GM12878 (cell line): ENCODE measurements around the gene ARL14EPL. TPM values are rescaled to one million over a fixed set of nuclear protein-coding genes. Genes with fewer than 3 reads are reported as not detected.

Experiments used
- ATAC-seq: fragments of 200-7000 bp; cut with Tn5 transposase; 3 replicates; pipeline ENCODE4 v1.9.1; 2020; ENCODE audit warnings: mild to moderate bottlenecking, moderate library complexity
- BruUV-seq: library from RNA; stranded (reverse); fragments of 400-500 nt; replicated peaks from 2 replicates; lab custom pipeline; 2021; lab: Mats Ljungman, UMichigan
- CTCF ChIA-PET: fragments of 300-600 bp; sonication (Branson Sonifier 250); formaldehyde crosslinking; extraction: SDS; loops from one replicate; lab custom pipeline; 2021; ENCODE audit warnings: inconsistent platforms; lab: Yijun Ruan, JAX
- POLR2A ChIA-PET: fragments of 350-600 bp; formaldehyde crosslinking; extraction: SDS; loops from one replicate; lab custom pipeline; 2021; ENCODE audit warnings: inconsistent platforms; lab: Charles Lee
- RAD21 ChIA-PET: fragments of 300-600 bp; sonication (Branson Sonifier 250); formaldehyde crosslinking; loops from one replicate; lab custom pipeline; 2023; ENCODE audit warnings: antibody characterized with exemption; ENCODE audit not compliant: unreplicated experiment; lab: Charles Lee
- SMC1A ChIA-PET: fragments of 300-600 bp; sonication (Branson Sonifier 250); formaldehyde crosslinking; loops from one replicate; lab custom pipeline; 2023; ENCODE audit not compliant: unreplicated experiment, uncharacterized antibody; lab: Charles Lee
- DNase-seq: peaks from one replicate; pipeline ENCODE4 v3.0.0-alpha.2; 2011; ENCODE audit warnings: low read depth, low spot score
- FAIRE-seq: peaks from 3 replicates; lab custom pipeline; 2011; peaks lifted over from hg19 to GRCh38; lab: Jason Lieb, UNC
- H2AFZ ChIP-seq: 2 replicates; pipeline ENCODE4 v1.6.0; 2011; ENCODE audit warnings: low read depth, low read length, control low read depth; ENCODE audit not compliant: control insufficient read depth
- H3K27ac ChIP-seq: 2 replicates; pipeline ENCODE4 v1.5.1; 2011; ENCODE audit warnings: control low read depth; ENCODE audit not compliant: control insufficient read depth, insufficient read depth
- H3K27me3 ChIP-seq, 2 experiments: replicated peaks in 1 of 2; 2 replicates each; pipeline versions ENCODE4 v1.6.0 to v1.6.1; 2011; ENCODE audit warnings: low read length in 1 of 2; ENCODE audit not compliant: control insufficient read depth in 2 of 2, insufficient read depth in 2 of 2
- H3K36me3 ChIP-seq, 2 experiments: 2 replicates each; pipeline ENCODE4 v1.5.1; 2011; ENCODE audit warnings: low read length in 1 of 2; ENCODE audit not compliant: control insufficient read depth in 2 of 2, insufficient read depth in 2 of 2
- H3K4me1 ChIP-seq: 2 replicates; pipeline ENCODE4 v1.6.1; 2011; ENCODE audit warnings: mild to moderate bottlenecking, low read length, moderate library complexity, mixed read lengths; ENCODE audit not compliant: control insufficient read depth, insufficient read depth
- H3K4me2 ChIP-seq: 2 replicates; pipeline ENCODE4 v1.6.0; 2011; ENCODE audit warnings: control low read depth; ENCODE audit not compliant: control insufficient read depth, insufficient read depth
- H3K4me3 ChIP-seq: fragments of 200-600 bp; sonication (generic); 2 replicates; pipeline ENCODE4 v1.5.1; 2016
- H3K79me2 ChIP-seq: 2 replicates; pipeline ENCODE4 v1.6.0; 2011; ENCODE audit warnings: low read length; ENCODE audit not compliant: control insufficient read depth, insufficient read depth
- H3K9ac ChIP-seq: 2 replicates; pipeline ENCODE4 v1.8.0; 2011; ENCODE audit warnings: low read length, control low read depth, mixed read lengths; ENCODE audit not compliant: control insufficient read depth, insufficient read depth
- H3K9me3 ChIP-seq: replicated peaks from 3 replicates; pipeline ENCODE4 v1.5.1; 2011; ENCODE audit warnings: mild to moderate bottlenecking, low read length; ENCODE audit not compliant: control insufficient read depth, insufficient read depth
- H4K20me1 ChIP-seq: 2 replicates; pipeline ENCODE4 v1.6.0; 2011; ENCODE audit not compliant: control insufficient read depth, insufficient read depth
- CUX1 ChIP-seq: IDR thresholded peaks from 2 replicates; pipeline ENCODE4 v1.6.1; 2012; ENCODE audit warnings: improper control_type of control experiment, low read depth, low read length; ENCODE audit not compliant: insufficient replicate concordance
- E2F4 ChIP-seq: IDR thresholded peaks from 2 replicates; pipeline ENCODE4 v1.6.1; 2012; ENCODE audit warnings: low read depth, low read length, improper control_type of control experiment
- FOXM1 ChIP-seq: IDR thresholded peaks from 2 replicates; pipeline ENCODE4 v1.6.1; 2012; ENCODE audit warnings: low read depth, mild to moderate bottlenecking, inconsistent platforms, low read length, moderate library complexity
- GABPA ChIP-seq: IDR thresholded peaks from 2 replicates; pipeline ENCODE4 v1.6.1; 2014; ENCODE audit warnings: antibody characterized with exemption, low read depth, mild to moderate bottlenecking, inconsistent platforms
- HCFC1 ChIP-seq: fragments of 150-350 bp; IDR thresholded peaks from 2 replicates; pipeline ENCODE4 v1.6.1; 2014; ENCODE audit warnings: low read length
- RAD51 ChIP-seq: fragments of 450-650 bp; IDR thresholded peaks from 2 replicates; pipeline ENCODE4 v1.6.1; 2016; ENCODE audit warnings: moderate library complexity, mild to moderate bottlenecking, inconsistent platforms
- USF2 ChIP-seq: IDR thresholded peaks from 2 replicates; pipeline ENCODE4 v1.6.1; 2011; ENCODE audit warnings: low read depth, low read length, improper control_type of control experiment, borderline replicate concordance
- WGBS: methylation state at CpG from one replicate; pipeline ENCODE4 v1.1.6; 2016; ENCODE audit warnings: low lambda C conversion rate; ENCODE audit not compliant: insufficient replicate concordance, insufficient coverage; ENCODE audit errors: missing lambda C conversion rate; 5-methylcytosine and 5-hydroxymethylcytosine counted together
- in situ Hi-C: fragments of 300-500 bp; cut with MboI; formaldehyde crosslinking; loops from 9 replicates; pipeline ENCODE4 v1.14.3; 2018; ENCODE audit warnings: mixed read lengths
- intact Hi-C: fragments of 100-400 bp; cut with micrococcal nuclease; formaldehyde crosslinking; loops from one replicate; pipeline ENCODE4 v1.14.2; 2022; ENCODE audit not compliant: unreplicated experiment
- polyA plus RNA-seq, 11 experiments: library from polyadenylated mRNA; depleted of rRNA in 4 of 11; unstranded in 6 of 11; stranded (reverse) in 5 of 11; fragments of >200 nt; fragmentation: Nextera tagmentation in 4 of 11; fragmentation: Illumina TruSeq in 1 of 11; extraction: Ambion mirVana in 4 of 11; extraction: Trizol in 1 of 11; gene quantifications; 1 replicate in 1 of 11; 2 replicates in 10 of 11; pipeline versions ENCODE4 v1.2.1 to v1.2.3, GENCODE V29; 2011 to 2016; ENCODE audit warnings: inconsistent platforms in 2 of 11, missing spikeins in 2 of 11, low read depth in 1 of 11
- total RNA-seq, 4 experiments: library from RNA; depleted of rRNA in 3 of 4; stranded (reverse); fragments of >200 nt in 3 of 4; fragmentation: Illumina TruSeq in 1 of 4; extraction: Trizol in 1 of 4; gene quantifications; 2 replicates each; pipeline versions ENCODE4 v1.2.1 to v1.2.3, GENCODE V29; 2013 to 2021

Gene ARL14EPL
- total and polyA plus RNA-seq, 10 of the 15 experiments (the other 5 are each of a cell fraction or from before 2014, with no cell fraction given): 0.08 TPM; not detected in 9

- Histone ChIP-seq H3K4me1 (no peaks in the 10 kb centered on the region), H3K27ac (no peak overlapping the region), H3K9ac (no peak overlapping the region), H3K9me3 (no peaks in the 10 kb centered on the region), H4K20me1 (no peaks in the 10 kb centered on the region), H3K4me3 (no peak overlapping the region), H3K27me3 (no peaks in the 10 kb centered on the region; a peak in 1 of 4 replicates)
- RAD21 ChIA-PET: no interaction called here
- 90% methylated on average over 2 of the region's 2 CpGs for WGBS
- no peak for FAIRE-seq
- no peak for DNase-seq
- TF ChIP-seq FOXM1 (no peak), HCFC1 (no peak)
- TF ChIP-seq, all 136 proteins: peak for 0
- no peaks in the 10 kb centered on the region for H3K36me3 ChIP-seq
- no peaks in the 10 kb centered on the region for H3K79me2 ChIP-seq
- ATAC-seq: no peak
- H3K4me2 ChIP-seq: no peak overlapping the region
- in situ Hi-C loops: no loop called here
- intact Hi-C loops: no loop called here
- H2AFZ ChIP-seq: no peak overlapping the region
- CTCF ChIA-PET: interaction anchor here (1.4 kb wide), 1 partner anchor 26 kb away, joined by 5 read pairs; no protein-coding TSS in a partner anchor
- no TSS peak for BruUV-seq
- SMC1A ChIA-PET: interaction anchor here (1.1 kb wide), 1 partner anchor 10 kb away, joined by 4 read pairs; no protein-coding TSS in a partner anchor
- POLR2A ChIA-PET: no interaction called here
Observed at GRCh38 chr5:115988002-115988401, 44.3 kb upstream of the ARL14EPL start.

GRCh38 chr5:115992848-115993350 lies 39.4 kb upstream of the ARL14EPL start:
- ATAC-seq: no peak
- RAD21 ChIA-PET: no interaction called here
- H3K27ac ChIP-seq: no peak overlapping the region
- BruUV-seq: no TSS peak
- TF ChIP-seq USF2: no peak
- TF ChIP-seq RAD51: no peak
- no peak for TF ChIP-seq E2F4
- TF ChIP-seq CUX1: no peak
- TF ChIP-seq GABPA: no peak
- CTCF ChIA-PET: interaction anchor here (1.2 kb wide), 1 partner anchor 75 kb away, joined by 3 read pairs; no protein-coding TSS in a partner anchor
- H3K4me3 ChIP-seq: no peak overlapping the region
- 74% methylated on average over 5 of the region's 5 CpGs for WGBS
- no peaks in the 10 kb centered on the region; a peak in 1 of 4 replicates for H3K27me3 ChIP-seq
- intact Hi-C loops (no loop called here), in situ Hi-C loops (no loop called here)
- no peaks in the 10 kb centered on the region for H3K9me3 ChIP-seq
- H3K4me1 ChIP-seq: no peaks in the 10 kb centered on the region
- FAIRE-seq: no peak
- SMC1A ChIA-PET: no interaction called here
- DNase-seq: no peak
- no peaks in the 10 kb centered on the region for H3K79me2 ChIP-seq
- H2AFZ ChIP-seq: no peak overlapping the region
- POLR2A ChIA-PET: no interaction called here
- no peaks in the 10 kb centered on the region for H4K20me1 ChIP-seq
- H3K9ac ChIP-seq: no peak overlapping the region
- H3K36me3 ChIP-seq: no peaks in the 10 kb centered on the region
- H3K4me2 ChIP-seq: no peak overlapping the region
